ENCODE results near the gene CEP290.

The CEP290 gene, protein sequence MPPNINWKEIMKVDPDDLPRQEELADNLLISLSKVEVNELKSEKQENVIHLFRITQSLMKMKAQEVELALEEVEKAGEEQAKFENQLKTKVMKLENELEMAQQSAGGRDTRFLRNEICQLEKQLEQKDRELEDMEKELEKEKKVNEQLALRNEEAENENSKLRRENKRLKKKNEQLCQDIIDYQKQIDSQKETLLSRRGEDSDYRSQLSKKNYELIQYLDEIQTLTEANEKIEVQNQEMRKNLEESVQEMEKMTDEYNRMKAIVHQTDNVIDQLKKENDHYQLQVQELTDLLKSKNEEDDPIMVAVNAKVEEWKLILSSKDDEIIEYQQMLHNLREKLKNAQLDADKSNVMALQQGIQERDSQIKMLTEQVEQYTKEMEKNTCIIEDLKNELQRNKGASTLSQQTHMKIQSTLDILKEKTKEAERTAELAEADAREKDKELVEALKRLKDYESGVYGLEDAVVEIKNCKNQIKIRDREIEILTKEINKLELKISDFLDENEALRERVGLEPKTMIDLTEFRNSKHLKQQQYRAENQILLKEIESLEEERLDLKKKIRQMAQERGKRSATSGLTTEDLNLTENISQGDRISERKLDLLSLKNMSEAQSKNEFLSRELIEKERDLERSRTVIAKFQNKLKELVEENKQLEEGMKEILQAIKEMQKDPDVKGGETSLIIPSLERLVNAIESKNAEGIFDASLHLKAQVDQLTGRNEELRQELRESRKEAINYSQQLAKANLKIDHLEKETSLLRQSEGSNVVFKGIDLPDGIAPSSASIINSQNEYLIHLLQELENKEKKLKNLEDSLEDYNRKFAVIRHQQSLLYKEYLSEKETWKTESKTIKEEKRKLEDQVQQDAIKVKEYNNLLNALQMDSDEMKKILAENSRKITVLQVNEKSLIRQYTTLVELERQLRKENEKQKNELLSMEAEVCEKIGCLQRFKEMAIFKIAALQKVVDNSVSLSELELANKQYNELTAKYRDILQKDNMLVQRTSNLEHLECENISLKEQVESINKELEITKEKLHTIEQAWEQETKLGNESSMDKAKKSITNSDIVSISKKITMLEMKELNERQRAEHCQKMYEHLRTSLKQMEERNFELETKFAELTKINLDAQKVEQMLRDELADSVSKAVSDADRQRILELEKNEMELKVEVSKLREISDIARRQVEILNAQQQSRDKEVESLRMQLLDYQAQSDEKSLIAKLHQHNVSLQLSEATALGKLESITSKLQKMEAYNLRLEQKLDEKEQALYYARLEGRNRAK (N-terminal part only)
- total RNA-seq: 59.9 to 81.6 (median 80.2) reads per million in 4 donors

DNA sequence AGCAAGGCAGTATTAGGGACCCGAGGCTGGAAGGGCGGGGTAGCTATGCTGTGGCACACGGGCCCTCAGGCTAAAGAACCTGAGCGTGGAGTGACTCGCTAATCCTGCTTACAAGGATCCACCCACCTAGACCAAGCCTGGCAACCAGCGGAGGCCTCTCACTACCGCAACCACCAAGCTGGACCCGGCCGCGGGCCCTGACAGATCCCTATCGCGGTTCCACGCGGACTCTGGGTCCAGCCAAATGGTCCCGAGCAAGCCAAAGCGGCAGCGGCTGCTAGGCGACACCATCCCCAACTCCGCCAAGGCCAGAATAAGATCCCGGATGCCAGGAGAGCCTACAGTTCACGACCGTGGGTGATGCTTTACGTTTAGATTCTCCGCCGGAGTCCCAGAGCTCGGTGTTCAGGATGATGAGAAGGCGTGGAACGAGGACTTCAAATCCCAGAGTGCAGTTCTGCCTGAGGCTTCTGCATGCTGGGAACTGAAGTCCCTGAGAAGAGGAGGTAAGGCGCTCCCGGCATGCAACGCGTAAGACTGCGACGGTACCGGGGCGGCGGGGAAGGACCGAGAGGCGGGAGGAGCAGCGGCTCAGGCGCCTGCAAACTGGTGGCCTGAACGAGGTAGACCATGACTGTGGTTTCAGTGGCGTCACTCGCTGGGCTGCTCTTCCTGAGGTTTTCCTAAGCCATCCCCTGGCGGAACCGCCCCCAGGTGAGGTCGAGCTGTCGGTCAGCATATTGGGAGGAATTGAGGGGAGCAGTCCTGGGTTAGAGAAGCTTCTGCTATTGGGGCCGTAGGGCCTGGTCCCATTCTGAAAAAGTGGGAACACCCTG, at the start of gene CEP290, which contains the start of gene TMTC3:
TSS of gene CEP290 (minus strand) at position 315 of the 836 bp plus-strand sequence. CDS start 781 bp downstream, outside the sequence.
TSS of gene TMTC3 (plus strand) at position 534 of the 836 bp plus-strand sequence. CDS start 6,009 bp downstream, outside the sequence.
- peak; percentile 85 to 98 (median 92) for DNase-seq

DNA sequence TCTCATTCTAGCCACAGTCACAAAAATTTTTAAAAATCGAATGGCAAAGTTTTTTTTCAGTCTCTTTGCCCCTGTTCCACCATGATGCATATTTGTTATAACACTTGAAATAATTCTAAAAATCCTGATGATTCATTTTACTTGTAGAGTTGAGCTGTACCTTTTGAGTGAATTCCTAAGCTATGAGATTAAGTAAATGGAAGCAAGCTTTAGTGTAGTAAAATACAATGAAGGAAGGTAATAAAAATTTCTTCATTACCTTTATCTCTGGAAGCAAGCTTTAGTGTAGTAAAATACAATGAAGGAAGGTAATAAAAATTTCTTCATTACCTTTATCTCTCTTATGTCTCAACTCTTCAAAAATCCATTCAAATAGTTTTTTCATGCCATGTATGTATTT, 46.3 kb upstream of the CEP290 start:
- DNase-seq: no peak

DNA sequence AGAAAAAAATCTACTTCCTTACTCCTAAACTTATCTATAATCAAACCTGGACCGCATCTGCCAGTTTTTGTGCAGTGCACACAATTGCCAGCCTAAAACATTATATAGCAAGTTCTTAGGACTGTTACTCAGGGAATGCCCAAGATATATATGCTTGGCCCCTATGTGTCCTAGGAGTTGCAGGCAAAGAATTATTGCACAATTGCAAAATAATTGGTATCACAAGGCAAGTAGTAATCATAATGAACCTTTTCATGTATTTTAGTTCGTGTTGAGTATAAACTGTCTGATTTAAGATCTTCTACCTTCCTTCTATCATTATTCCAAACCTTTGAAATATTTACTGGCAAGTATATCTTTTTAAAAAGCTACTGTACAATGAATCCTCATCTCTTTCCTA, 45.7 kb upstream of the CEP290 start:
- no peak for DNase-seq

DNA sequence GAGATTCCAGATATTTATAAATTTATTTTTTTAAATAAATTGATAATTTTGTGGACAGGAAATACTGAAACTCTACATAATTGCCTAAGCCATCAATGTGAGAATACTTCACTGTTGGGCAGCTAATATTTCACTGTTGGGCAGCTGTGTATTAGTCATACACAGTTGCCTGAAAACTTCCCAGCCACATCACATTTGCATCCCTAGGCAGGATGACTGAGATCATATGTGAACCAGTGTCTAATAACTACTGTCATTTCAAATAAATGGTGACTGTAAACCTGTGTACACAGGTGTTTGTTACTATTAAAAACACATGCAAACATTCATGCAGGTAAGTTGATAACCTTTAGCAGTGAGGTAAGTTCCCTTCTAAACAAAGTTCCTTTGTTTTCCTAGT, 44.1 kb upstream of the CEP290 start:
- no peak for DNase-seq

DNA sequence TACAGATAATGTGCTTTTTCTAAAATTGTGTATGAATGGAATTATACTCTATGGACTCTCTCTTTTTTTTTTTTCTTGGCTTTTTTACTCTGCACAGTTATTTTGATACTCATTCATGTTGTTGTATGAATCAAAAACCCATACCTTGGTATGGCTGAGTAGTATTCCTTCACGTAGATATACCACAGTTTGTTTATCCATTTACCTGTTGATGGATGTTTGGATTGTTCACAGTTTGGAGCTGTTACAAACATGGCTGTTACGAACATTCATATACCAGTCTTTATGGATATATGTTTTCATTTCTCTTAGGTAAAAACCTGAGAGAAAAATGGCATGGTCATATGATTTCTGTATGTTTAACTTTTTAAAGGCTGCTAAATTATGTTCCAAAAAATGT, 43.4 kb upstream of the CEP290 start:
- no peak for DNase-seq

DNA sequence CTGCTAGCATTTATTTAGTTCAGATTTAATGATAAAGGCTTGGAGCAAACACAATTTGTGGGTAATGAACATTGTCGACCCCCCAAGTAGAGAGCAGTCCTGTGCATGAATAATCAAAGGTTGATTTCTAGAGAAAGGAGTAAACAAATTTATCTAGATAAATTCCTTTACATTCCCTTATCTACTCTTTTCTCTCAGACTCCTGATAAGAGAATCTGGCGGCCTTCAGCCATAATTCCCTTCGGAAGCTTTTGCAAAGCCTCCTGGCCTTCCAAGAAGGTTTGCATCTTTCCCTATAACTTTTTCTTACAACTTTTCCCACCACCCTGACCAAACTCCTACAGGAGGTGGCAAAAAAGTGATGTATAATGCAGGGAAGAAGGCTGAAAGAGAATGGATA, 42.3 kb upstream of the CEP290 start:
- DNase-seq: no peak

DNA sequence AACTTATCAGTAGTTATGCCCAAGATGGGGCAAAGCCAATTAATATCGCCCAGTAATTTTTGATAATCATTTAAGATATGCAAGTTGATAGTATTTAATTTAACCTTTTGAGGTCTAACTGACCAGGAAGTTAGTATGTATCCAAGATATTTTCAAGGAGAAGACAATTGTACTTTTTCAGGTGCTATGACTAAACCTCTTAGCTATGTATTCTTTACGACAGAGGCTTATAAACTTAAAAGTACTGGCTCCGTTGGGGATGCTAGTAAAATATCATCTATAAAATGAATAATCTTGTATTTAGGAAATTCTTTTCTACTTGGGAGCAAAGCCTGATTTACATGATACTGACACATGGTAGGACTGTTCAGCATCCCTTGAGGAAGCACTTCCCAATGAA, 40.5 kb upstream of the CEP290 start:
- DNase-seq: no peak

DNA sequence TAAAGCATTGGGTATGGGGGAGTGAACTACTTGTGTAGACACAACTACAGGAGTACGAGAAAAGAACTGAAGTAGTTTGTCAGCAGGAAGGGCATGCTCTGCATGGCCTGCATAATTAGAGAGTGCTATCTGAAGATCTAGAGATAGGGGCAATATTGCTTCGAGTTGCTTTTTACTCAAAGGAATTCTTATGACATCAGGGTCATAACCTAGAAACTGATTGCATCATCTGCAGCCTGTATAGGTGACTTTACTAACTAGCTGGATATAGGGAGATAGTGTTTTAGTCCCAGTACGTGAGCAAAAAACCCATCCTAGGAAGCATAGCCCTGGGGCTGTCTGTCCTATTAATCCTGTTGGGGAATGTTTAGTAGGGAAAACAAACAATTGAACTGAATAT, 40.0 kb upstream of the CEP290 start:
- no peak for DNase-seq

DNA sequence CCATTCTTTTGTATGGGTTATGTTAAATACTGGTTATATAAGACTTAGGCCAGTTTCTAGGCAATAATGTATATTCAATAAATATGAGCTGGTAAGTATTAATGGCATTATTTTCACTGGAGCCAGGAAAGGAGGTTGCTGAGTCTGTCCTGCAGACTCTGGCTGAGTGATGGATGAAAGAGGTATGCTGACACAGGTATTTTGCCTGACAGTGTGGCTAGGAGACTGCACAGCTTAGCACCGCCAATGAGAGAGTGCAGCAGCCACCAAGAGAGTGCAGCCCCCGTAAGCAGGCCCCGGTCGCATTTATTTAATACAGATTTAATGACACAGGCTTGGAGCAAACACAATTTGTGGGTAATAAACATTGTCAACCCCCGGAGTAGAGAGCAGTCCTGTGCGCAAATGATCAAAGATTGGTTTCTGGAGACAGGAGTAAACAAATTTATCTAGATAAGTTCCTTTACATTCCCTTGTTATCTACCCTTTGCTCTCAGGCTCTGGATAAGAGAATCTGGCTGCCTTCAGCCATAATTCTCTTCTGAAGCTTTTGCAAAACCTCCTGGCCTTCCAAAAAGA, 37.6 kb upstream of the CEP290 start:
- DNase-seq: no peak

DNA sequence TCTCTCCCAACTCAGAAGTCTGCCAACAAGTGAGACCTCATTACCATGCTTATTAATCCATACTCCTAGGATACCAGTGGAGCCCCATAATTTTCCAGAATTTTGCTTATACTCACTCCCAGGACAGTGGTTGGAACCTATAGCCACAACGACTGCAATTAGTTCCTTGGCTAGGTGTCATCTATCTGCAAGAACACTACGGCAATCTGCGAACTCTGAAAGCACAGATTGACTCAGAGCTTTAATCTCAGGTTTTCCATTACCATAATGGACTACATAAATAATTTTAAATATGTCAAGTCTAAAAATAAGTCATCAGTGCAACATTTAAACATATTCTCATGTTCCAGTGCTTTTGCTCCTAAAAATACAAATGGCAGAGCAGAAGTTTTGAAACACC, 33.7 kb upstream of the CEP290 start:
- DNase-seq: no peak

DNA sequence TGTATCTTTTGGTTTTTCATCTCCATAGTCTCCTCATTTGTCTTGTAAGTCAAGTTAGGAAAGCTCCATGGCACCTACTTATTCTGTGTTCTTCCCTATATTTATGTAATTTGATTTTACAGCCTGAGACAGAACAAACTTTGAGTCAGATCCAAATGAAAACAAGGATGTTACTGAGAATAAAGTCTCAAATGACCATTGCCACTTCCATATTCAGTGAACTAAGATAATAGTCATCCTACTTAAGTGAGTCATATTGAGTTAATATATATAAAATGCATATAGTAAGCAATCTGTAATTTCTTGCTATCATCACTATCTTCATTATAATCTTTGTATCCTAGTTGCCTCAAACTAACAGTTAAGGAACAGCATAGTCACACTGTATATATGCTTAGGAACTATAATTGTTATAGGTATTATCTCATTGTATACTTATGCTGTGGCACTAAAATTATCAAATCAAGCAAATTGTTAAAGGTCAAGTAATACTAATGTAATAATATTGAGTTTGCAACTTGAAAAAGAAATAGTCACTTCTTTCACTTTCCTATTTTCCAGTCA, 31.0 kb upstream of the CEP290 start:
- DNase-seq: no peak

DNA sequence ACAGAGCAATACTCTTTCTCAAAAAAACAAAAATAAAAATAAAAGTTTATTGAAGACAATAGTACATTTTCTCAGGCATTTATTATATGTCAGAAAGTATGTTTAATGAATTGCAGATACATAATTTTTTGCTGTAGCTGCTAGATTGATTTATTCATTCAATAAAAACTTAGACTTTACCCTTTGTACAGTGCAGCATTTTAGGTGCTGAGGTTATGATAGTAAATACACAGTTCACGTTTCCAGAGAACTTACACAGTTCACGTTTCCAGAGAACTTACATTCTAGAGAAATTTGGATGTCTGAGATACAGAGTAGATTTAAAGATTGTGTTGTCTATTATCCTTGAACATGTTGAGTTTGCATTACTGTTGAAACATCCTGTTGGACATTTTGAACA, 25.5 kb upstream of the CEP290 start:
- no peak for DNase-seq

DNA sequence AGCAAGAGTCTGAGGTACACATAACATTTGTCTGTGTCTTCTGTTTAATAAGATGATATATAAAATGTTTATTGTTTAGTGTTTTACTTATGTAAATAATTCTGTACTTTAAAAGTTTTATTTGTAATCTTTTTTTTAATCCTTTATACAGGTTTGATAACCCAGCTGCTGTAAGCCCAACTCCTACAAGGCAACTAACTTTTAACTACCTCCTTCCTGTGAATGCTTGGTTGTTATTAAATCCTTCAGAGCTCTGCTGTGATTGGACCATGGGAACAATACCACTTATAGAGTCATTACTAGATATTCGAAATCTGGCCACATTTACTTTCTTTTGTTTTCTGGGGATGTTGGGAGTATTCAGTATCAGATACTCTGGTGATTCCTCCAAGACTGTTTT, 24.3 kb upstream of the CEP290 start:
- DNase-seq: no peak

DNA sequence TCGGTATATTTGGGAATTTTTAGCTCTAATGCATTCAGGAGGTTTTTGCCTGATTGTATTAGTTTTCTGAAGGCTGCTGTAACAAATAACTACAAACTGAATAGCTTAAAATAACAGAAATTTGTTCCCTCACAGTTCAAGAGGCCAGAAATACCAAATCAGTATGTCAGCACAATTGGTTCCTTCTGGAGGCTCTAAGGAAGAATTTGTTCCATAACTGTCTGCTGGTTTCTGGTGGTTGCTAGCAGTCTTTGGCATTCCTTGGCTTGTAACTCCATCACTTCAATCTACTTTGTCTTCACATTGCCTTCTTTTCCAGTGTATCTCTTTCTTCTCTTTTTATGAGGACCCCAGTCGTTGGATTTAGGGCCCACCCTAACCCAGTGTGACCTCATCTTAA, 21.5 kb upstream of the CEP290 start:
- DNase-seq: no peak

DNA sequence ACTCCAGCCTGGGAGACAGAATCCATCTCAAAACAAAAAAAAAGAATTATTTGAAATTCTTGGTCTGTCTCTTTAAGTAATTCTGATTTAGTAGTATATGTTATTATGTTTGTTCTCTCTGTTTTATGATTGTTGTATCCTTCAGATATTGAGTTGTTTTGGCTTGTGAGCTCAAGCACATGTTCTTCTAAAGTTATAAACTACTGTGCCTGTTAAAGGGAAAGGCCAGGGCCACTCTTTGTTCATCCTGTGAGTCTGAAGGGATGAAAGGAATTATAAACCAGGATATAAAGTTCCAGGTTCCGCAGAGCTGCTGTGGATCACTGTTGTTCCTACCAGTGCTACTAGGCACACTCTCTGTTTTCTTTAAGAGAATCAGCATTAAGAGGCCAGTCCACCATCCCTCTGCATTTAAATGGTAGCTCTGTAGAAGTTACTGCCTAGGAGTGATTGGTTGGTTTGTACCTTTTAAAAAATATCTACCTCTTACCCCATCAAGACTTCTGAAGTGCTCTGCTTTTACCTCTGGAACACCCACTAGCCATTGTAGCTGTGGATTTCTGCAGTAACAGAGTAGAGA, 14.3 kb upstream of the CEP290 start:
- no peak for DNase-seq

DNA sequence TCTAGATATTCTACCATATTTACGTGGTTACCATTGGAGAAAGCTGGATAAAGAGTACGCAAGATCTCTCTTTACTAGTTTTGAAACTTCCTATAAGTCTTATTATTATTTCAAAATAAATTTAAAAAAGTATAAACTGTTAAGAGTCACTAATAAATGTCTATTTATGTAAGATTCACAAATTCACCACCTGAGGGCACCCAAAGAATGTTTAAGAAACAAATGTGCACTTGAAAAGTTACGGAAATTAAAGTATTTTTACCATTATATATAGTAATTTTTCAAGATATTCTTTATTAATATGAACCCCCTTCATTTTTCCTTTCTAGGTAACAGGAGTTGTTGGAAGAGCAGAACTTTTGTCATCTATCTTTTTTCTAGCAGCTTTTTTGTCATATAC, 12.1 kb upstream of the CEP290 start:
- DNase-seq: no peak

DNA sequence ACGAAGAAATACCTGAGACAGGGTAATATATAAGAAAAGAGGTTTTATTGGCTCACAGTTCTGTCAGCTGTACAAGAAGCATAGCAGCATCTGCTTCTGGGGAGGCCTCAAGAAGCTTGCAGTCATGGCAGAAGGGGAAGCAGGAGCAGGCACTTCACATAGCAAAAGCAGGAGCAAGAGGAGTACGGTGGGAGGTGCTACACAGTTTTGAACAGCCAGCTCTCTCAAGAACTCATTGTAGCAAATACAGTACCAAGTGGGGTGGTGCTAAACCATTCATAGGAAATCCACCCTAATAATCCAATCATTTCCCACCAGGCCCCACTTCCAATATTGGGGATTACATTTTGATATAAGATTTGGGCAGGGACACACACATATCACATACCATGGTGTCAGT, 8.2 kb upstream of the CEP290 start:
- DNase-seq: no peak

DNA sequence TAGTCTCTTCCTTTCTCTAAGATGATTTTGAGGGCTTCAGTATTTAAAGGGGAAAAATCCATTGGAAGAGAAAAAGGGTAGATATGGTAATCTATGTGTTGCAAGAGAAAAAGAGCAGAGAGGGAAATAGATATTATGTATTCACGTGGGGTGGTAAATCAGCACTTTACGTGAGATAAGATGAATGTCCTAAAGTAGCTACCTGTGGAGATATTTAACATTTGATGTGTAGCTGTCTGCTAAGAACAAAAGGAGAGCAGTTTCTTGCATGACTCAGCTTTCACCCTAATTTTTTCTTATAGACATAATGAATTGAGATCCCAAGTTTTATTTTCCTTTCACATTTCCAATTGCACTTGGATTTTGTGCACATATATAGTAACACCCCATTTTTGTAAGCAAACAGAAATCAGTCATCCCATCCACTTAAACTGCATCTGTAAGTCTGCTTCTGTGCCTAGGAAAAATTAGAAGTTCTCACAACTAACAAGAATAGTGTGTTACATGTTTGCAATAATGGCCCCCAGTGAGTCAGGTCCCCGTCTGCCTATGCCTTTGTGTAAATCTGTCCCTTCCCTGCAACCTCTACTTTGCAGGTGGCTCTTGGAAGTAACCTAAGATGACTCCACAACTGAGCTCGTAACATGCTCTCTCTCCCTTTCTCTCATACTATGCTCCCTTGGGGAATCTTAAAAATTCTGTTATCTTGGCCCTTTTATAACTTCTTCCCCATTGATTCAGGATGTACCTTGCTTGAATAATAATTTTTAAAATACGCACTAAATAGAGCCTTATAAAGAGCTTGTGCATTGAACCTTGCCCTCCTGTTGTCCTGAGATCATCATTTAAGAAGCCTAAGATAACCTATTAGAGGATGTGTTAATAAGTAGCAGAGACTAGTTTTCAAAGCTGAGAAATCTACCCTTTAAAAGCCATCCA, 3.9 kb upstream of the CEP290 start:
- DNase-seq: no peak
